HFFc6 (cell line): ENCODE results near the gene ALG5. TPM values are rescaled to one million over a fixed set of nuclear protein-coding genes. Genes with fewer than 3 reads are reported as not detected.

ENCODE experiments used
- DNase-seq: peaks from one replicate; pipeline ENCODE4 v3.0.0-alpha.2; 2018
- H3K27ac Mint-ChIP-seq: 2 replicates; pipeline ENCODE4 v1.8.0; 2020; ENCODE audit warnings: mild to moderate bottlenecking, mixed read lengths
- H3K27me3 Mint-ChIP-seq: 2 replicates; pipeline ENCODE4 v1.8.0; 2021; ENCODE audit warnings: mild to moderate bottlenecking, moderate library complexity, mixed read lengths; ENCODE audit not compliant: insufficient read depth
- H3K36me3 Mint-ChIP-seq: 2 replicates; pipeline ENCODE4 v1.8.0; 2021; ENCODE audit warnings: low read depth, mixed read lengths
- H3K4me1 Mint-ChIP-seq: 2 replicates; pipeline ENCODE4 v1.8.0; 2020; ENCODE audit warnings: low read depth, mixed read lengths
- H3K4me3 Mint-ChIP-seq: 2 replicates; pipeline ENCODE4 v1.8.0; 2020; ENCODE audit warnings: mild to moderate bottlenecking, moderate library complexity, mixed read lengths
- H3K9me3 Mint-ChIP-seq: 2 replicates; pipeline ENCODE4 v1.8.0; 2020; ENCODE audit warnings: mild to moderate bottlenecking, mixed read lengths
- total RNA-seq, 6 experiments: library from RNA; stranded (reverse); fragmentation: NEBNext Ultra II Directional; extraction: Animal tissue kit (Norgen Biotek cat#: 25700); gene quantifications; 2 replicates in 1 of 6; 3 replicates in 5 of 6; pipeline ENCODE4 v1.2.3, GENCODE V29; 2021
- TF ChIP-seq, protein P1 (sequence below): fragments of 200-600 bp; sonication (generic); IDR thresholded peaks from 2 replicates; pipeline ENCODE4 v1.5.0; 2021; ENCODE audit warnings: antibody characterized with exemption, mild to moderate bottlenecking

Gene ALG5
- total RNA-seq, 6 experiments from 2014 or later, result 31.0 to 41.9 (median 33.4) TPM

DNA sequence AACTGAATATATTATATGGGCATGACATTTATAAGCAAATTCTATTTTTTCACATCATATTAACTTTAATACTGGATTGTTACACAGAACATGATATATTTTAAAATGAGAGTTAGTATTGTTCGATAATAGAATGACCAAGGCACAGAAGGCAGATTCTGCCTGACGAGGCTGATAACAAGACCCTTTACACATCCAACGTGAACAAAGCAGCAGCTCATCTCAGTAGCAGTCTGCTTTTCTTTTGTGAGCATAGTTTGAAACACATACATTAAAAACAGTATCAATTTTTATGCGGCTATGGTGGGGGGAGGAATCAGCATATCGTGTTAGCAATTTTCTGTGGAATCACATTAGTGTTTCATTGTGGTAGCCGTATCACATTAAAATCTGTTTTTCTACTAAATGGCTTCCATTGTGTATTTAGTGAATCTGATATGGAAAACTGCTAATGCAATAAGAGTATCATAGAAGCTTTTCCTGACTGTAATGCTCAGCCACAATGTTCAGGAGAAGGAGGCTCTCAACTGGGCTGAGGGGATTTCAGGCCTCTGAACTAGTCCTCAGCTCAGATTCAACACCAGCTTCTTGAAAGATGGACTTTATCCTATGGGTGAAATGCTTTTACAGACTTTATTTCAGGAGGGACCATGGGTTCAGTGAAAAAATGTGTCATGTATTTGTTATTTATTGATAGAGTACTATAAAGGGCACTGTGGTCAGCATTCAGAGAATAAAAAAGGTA, 83.1 kb downstream of the ALG5 start:
- H3K4me1 Mint-ChIP-seq, result peaks cover 57% of the 10 kb centered on the region
- no peak overlapping the region for H3K4me3 Mint-ChIP-seq
- DNase-seq, result no peak
- H3K36me3 Mint-ChIP-seq, result peaks cover 5% of the 10 kb centered on the region
- H3K27me3 Mint-ChIP-seq, result no peaks in the 10 kb centered on the region; the same call in 1 of the 2 replicates
- H3K27ac Mint-ChIP-seq, result peak overlapping the region; percentile 5; the same call in 1 of the 2 replicates
- TF ChIP-seq, protein P1, sequence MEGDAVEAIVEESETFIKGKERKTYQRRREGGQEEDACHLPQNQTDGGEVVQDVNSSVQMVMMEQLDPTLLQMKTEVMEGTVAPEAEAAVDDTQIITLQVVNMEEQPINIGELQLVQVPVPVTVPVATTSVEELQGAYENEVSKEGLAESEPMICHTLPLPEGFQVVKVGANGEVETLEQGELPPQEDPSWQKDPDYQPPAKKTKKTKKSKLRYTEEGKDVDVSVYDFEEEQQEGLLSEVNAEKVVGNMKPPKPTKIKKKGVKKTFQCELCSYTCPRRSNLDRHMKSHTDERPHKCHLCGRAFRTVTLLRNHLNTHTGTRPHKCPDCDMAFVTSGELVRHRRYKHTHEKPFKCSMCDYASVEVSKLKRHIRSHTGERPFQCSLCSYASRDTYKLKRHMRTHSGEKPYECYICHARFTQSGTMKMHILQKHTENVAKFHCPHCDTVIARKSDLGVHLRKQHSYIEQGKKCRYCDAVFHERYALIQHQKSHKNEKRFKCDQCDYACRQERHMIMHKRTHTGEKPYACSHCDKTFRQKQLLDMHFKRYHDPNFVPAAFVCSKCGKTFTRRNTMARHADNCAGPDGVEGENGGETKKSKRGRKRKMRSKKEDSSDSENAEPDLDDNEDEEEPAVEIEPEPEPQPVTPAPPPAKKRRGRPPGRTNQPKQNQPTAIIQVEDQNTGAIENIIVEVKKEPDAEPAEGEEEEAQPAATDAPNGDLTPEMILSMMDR, result no peak
- H3K9me3 Mint-ChIP-seq, result no peaks in the 10 kb centered on the region

DNA sequence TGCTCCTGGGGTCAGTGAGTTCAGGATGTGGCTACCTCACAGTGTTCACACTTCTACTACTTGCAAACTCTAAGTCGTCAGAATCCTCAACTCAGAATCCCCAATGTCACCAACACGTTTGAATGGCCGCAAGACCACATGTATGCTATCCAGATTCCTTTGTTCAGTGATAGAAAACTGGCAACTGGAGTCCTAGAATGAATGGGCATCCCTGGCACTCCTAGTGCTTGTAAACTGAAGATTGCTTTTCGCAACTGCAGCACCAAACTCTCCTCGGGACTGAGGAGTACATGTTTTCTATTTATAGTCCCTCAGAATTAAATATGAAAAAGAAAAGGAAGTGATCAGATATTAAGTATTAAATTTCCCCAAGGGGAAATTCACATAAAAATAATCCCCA, 84.0 kb downstream of the ALG5 start:
- Mint-ChIP-seq H3K27ac (no peak overlapping the region), H3K9me3 (no peaks in the 10 kb centered on the region), H3K4me1 (peaks cover 50% of the 10 kb centered on the region), H3K36me3 (peaks cover 5% of the 10 kb centered on the region), H3K27me3 (no peaks in the 10 kb centered on the region; the same call in 1 of the 2 replicates), H3K4me3 (no peak overlapping the region)
- no peak for DNase-seq
- TF ChIP-seq, protein P1, result no peak

DNA sequence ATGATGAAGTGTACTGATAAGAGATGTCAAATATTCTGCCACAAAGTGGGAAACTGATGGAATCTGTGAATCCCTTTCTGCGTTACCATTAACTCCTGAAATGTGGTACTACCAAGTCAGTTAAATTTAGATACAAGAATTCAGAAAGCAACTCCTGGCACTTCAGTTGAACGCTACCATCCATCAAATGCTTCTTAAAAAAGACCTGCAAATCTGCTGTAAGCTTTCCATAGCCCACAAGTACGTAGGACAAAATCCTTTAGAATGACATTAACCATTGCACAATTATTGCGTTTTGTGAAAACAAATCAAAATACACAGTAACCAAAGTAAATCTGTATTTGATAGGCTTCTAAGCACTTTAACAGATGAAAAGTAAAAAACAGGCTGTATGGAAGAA, 84.5 kb downstream of the ALG5 start:
- Mint-ChIP-seq H3K4me1 (peaks cover 50% of the 10 kb centered on the region), H3K36me3 (peaks cover 5% of the 10 kb centered on the region), H3K4me3 (no peak overlapping the region), H3K27me3 (no peaks in the 10 kb centered on the region; the same call in 1 of the 2 replicates), H3K9me3 (no peaks in the 10 kb centered on the region), H3K27ac (no peak overlapping the region)
- TF ChIP-seq, protein P1, result no peak
- DNase-seq, result no peak

DNA sequence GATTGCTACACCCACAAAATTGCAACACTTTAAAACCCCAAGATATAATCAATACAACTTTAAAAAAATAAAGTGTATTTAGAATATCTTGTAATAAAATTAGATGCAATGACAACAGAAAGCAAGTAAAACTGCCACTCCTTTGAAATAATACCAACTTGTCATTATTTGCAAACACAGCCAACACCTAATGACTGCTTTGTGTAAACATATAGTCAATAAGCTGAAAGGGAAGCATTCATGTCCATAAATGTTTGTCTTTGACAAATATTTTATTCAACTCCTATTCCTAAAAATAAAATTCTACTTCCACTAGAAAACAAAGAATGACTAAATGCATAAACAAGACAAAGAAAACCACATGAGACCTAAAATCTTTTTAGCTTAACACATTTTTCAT, 85.7 kb downstream of the ALG5 start:
- TF ChIP-seq, protein P1, result no peak
- Mint-ChIP-seq H3K4me3 (no peak overlapping the region), H3K27me3 (no peaks in the 10 kb centered on the region), H3K4me1 (peaks cover 46% of the 10 kb centered on the region), H3K9me3 (no peaks in the 10 kb centered on the region), H3K36me3 (peaks cover 5% of the 10 kb centered on the region), H3K27ac (no peak overlapping the region)
- no peak for DNase-seq

DNA sequence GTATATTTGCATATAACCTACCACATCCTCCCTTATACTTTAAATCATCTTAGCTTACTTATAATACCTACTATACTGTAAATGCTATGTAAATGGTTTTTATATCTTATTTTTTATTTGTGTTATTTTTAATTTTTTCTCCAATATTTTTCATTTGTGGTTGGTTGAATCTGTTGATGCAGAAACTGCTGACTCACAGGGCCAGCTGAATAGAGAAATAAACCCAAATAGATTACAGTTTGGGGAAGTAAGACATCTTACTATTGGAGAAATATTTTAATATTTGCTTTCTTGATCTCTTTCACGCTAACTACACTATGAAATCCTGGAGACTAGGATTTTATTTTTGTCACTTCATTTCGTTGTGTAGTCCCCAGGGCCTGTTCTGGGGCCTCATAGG, 86.2 kb downstream of the ALG5 start:
- Mint-ChIP-seq H3K4me3 (no peak overlapping the region), H3K27ac (no peak overlapping the region), H3K4me1 (peaks cover 46% of the 10 kb centered on the region), H3K27me3 (no peaks in the 10 kb centered on the region), H3K36me3 (peaks cover 5% of the 10 kb centered on the region), H3K9me3 (no peaks in the 10 kb centered on the region)
- no peak for DNase-seq
- TF ChIP-seq, protein P1, result no peak
